K562 (cell line): ENCODE results near the gene ANKRD34A. TPM values are rescaled to one million over a fixed set of nuclear protein-coding genes. Genes with fewer than 3 reads are reported as not detected.
A peak's percentile ranks its signal among the peaks of the same experiment; 100 is the strongest.

ENCODE experiments used
- ATF6 ChIP-seq: sonication (generic); formaldehyde crosslinking; IDR thresholded peaks from 2 replicates; pipeline ENCODE4 v1.4.0; 2020; ENCODE audit warnings: mild to moderate bottlenecking, missing genetic modification reagents
- CCNT2 ChIP-seq: IDR thresholded peaks from 2 replicates; pipeline ENCODE4 v1.6.1; 2011; ENCODE audit warnings: borderline replicate concordance, low read depth, mild to moderate bottlenecking, moderate library complexity, mixed read lengths, low read length; ENCODE audit not compliant: insufficient read length; ENCODE audit errors: extremely low read depth
- EHMT2 ChIP-seq: fragments of 450-650 bp; IDR thresholded peaks from 2 replicates; pipeline ENCODE4 v1.6.1; 2018; ENCODE audit warnings: antibody characterized with exemption
- FOXK1 ChIP-seq: sonication (generic); formaldehyde crosslinking; IDR thresholded peaks from 2 replicates; pipeline ENCODE4 v1.8.0; 2022; ENCODE audit warnings: missing genetic modification reagents, mild to moderate bottlenecking, borderline replicate concordance
- FOXO4 ChIP-seq: fragments of 450-650 bp; formaldehyde crosslinking; IDR thresholded peaks from 2 replicates; pipeline ENCODE4 v1.4.0; 2020; ENCODE audit warnings: mild to moderate bottlenecking, moderate library complexity
- GTF2A2 ChIP-seq: IDR thresholded peaks from 2 replicates; pipeline ENCODE4 v1.6.1; 2016; ENCODE audit warnings: mild to moderate bottlenecking, missing genetic modification characterization, missing compliant biosample characterization
- HDAC2 ChIP-seq: fragments of 450-650 bp; IDR thresholded peaks from 2 replicates; pipeline ENCODE4 v1.6.1; 2016; ENCODE audit warnings: mild to moderate bottlenecking
- KDM4B ChIP-seq, 2 experiments: fragments of 450-650 bp in 1 of 2; sonication (generic) in 1 of 2; IDR thresholded peaks; 2 replicates each; pipeline ENCODE4 v1.6.1; 2016 to 2017; ENCODE audit warnings: borderline replicate concordance in 2 of 2, antibody characterized with exemption in 1 of 2, low read depth in 1 of 2, mild to moderate bottlenecking in 1 of 2
- KLF13 ChIP-seq: fragments of 450-650 bp; IDR thresholded peaks from 2 replicates; pipeline ENCODE4 v1.6.1; 2016; ENCODE audit warnings: missing genetic modification characterization, low read depth, mild to moderate bottlenecking, missing compliant biosample characterization, moderate library complexity, borderline replicate concordance
- KLF6 ChIP-seq: fragments of 250-450 bp; sonication (Bioruptor Pico); IDR thresholded peaks from 2 replicates; pipeline ENCODE4 v1.4.0; 2020; ENCODE audit warnings: mild to moderate bottlenecking, moderate library complexity, borderline replicate concordance
- LEF1 ChIP-seq: fragments of 450-650 bp; IDR thresholded peaks from 2 replicates; pipeline ENCODE4 v1.6.1; 2016; ENCODE audit warnings: mild to moderate bottlenecking
- MNT ChIP-seq, 2 experiments: fragments of 450-650 bp; conservative IDR thresholded peaks; 2 replicates each; pipeline ENCODE4 v1.6.1; 2017; ENCODE audit warnings: mild to moderate bottlenecking in 2 of 2, moderate library complexity in 2 of 2
- NFYB ChIP-seq: IDR thresholded peaks from 2 replicates; pipeline ENCODE4 v1.6.1; 2011; ENCODE audit warnings: mild to moderate bottlenecking, moderate library complexity; ENCODE audit not compliant: insufficient read length; ENCODE audit errors: extremely low read depth
- SMAD1 ChIP-seq: fragments of 150-350 bp; IDR thresholded peaks from 2 replicates; pipeline ENCODE4 v1.6.1; 2014; ENCODE audit warnings: low read length, low read depth; ENCODE audit not compliant: partially characterized antibody
- SUPT5H ChIP-seq: fragments of 450-650 bp; IDR thresholded peaks from 2 replicates; pipeline ENCODE4 v1.6.1; 2016
- TAF9B ChIP-seq: fragments of 450-650 bp; IDR thresholded peaks from 2 replicates; pipeline ENCODE4 v1.6.1; 2018; ENCODE audit warnings: mild to moderate bottlenecking; ENCODE audit not compliant: partially characterized antibody
- YY1 ChIP-seq, 3 experiments: IDR thresholded peaks; 2 replicates each; pipeline ENCODE4 v1.6.1; 2011; ENCODE audit warnings: low read length in 2 of 3, mild to moderate bottlenecking in 2 of 3, moderate library complexity in 2 of 3, borderline replicate concordance in 1 of 3, control low read depth in 1 of 3, low read depth in 1 of 3; ENCODE audit not compliant: insufficient read depth in 3 of 3, insufficient replicate concordance in 2 of 3, control insufficient read depth in 1 of 3, insufficient read length in 1 of 3; ENCODE audit errors: extremely low read depth in 1 of 3
- ZBED1 ChIP-seq: IDR thresholded peaks from 2 replicates; pipeline ENCODE4 v1.6.1; 2014
- ZNF175 ChIP-seq: fragments of 200-800 bp; sonication (Bioruptor generic); IDR thresholded peaks from 2 replicates; pipeline ENCODE4 v1.6.1; 2016; ENCODE audit warnings: low read depth, mild to moderate bottlenecking, missing genetic modification characterization, missing compliant biosample characterization
- ZNF551 ChIP-seq: fragments of 250-450 bp; sonication (Bioruptor Pico); IDR thresholded peaks from 2 replicates; pipeline ENCODE4 v1.5.0; 2021; ENCODE audit warnings: mild to moderate bottlenecking, moderate library complexity
- polyA plus RNA-seq, 8 experiments: library from polyadenylated mRNA; depleted of rRNA in 4 of 8; stranded (reverse) in 5 of 8; unstranded in 3 of 8; fragments of >200 nt; fragmentation: Nextera tagmentation in 2 of 8; fragmentation: Illumina TruSeq in 1 of 8; extraction: Ambion mirVana in 2 of 8; extraction: Trizol in 1 of 8; gene quantifications; 2 replicates each; pipeline versions ENCODE4 v1.2.1 to v1.2.3, GENCODE V29; 2011 to 2014; ENCODE audit warnings: inconsistent platforms in 1 of 8, missing spikeins in 1 of 8
- total RNA-seq, 7 experiments: library from RNA; depleted of rRNA in 6 of 7; stranded (reverse); fragments of >200 nt in 6 of 7; fragmentation: Illumina TruSeq in 2 of 7; extraction: Trizol in 2 of 7; gene quantifications; 2 replicates each; pipeline versions ENCODE4 v1.2.1 to v1.2.3, GENCODE V29; 2011 to 2021; ENCODE audit warnings: low replicate concordance in 1 of 7

ANKRD34A gene
- total and polyA plus RNA-seq, 9 of the 15 experiments (the other 6 are each of a cell fraction or from before 2014, with no cell fraction given), result 0.06 to 1.6 (median 0.43) TPM

DNA sequence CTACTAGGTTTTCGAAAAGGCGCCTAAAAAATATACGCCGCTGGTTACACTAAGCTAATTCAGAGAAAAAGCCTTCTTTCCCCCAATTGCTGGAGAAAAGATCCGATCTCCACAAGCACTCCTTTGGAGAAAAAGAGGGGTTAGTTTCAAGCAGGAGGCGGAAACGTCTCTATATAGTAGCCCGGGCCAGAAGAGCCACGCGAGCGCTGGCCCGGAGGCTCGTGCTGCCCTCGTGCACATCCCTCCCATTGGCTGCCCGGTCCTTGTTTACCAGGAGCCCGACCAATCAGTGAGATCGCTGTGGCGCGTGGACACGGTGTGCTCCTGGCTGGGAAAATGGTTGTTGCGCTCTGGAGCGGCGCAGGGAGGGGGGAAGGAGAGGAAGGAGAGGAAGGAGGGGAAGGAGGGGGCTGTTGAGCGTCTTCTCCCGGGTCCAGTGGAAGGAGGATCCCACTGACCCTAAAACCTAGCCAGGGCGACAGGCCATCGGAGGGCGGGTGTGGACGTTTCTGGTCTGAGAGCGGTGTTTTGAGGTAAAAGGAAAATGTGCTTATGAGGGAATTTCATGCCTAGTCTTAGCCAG, 32.1 kb upstream of the ANKRD34A start, which contains the start of gene TXNIP (continued):
- TF ChIP-seq MNT (conservative IDR thresholded peaks at IDR 0.05), result peak; percentile 100
- TF ChIP-seq ZBED1, result peak; percentile 41; the same call in 1 of the 2 replicates
- TF ChIP-seq GTF2A2 (tag), result peak; percentile 75
- TF ChIP-seq ZNF175 (CRISPR knock-in tag), result peak; percentile 26; the same call in 1 of the 2 replicates
- TF ChIP-seq EHMT2, result 0 out of 2 replicates have a peak, but pooled peaks have one; percentile 17
- no peak for TF ChIP-seq FOXO4
- peak; percentile 99 for TF ChIP-seq SUPT5H
- 0 out of 2 replicates have a peak, but pooled peaks have one; percentile 32 for TF ChIP-seq ATF6 (CRISPR knock-in tag)
- peak; percentile 23; the same call in 1 of the 2 replicates for TF ChIP-seq KLF13 (tag)
- TF ChIP-seq KLF6 (CRISPR knock-in tag), result peak; percentile 24; the same call in 1 of the 2 replicates
- TF ChIP-seq HDAC2, result peak; percentile 36; the same call in 1 of the 2 replicates
- 0 out of 2 replicates have a peak, but pooled peaks have one; percentile 61 for TF ChIP-seq ZNF551 (CRISPR knock-in tag)
- TF ChIP-seq TAF9B, result peak; percentile 97
- peak in 1 of 2 experiments; percentile 75; a peak in 1 of 4 replicates for TF ChIP-seq KDM4B (IDR thresholded peaks at IDR 0.05; ENCODE audit: borderline replicate concordance in 2 of 2, low read depth in 1 of 2)
- TF ChIP-seq SMAD1, result peak; percentile 100
- peak; percentile 98 for TF ChIP-seq CCNT2
- peak; percentile 100 for TF ChIP-seq FOXK1 (CRISPR knock-in tag)
- TF ChIP-seq LEF1, result peak; percentile 81
- peak; percentile 98 for TF ChIP-seq NFYB
- TF ChIP-seq YY1 (IDR thresholded peaks at IDR 0.05; ENCODE audit: borderline replicate concordance in 1 of 3, control insufficient read depth in 1 of 3, extremely low read depth in 1 of 3, insufficient read depth in 3 of 3, insufficient read length in 1 of 3, insufficient replicate concordance in 2 of 3, low read depth in 1 of 3, low read length in 2 of 3), result peak; percentile 21 to 89 (median 83)
